ENCODE measurements around the gene NEK8.
A peak's percentile ranks its signal among the peaks of the same experiment; 100 is the strongest.

Gene NEK8

DNA sequence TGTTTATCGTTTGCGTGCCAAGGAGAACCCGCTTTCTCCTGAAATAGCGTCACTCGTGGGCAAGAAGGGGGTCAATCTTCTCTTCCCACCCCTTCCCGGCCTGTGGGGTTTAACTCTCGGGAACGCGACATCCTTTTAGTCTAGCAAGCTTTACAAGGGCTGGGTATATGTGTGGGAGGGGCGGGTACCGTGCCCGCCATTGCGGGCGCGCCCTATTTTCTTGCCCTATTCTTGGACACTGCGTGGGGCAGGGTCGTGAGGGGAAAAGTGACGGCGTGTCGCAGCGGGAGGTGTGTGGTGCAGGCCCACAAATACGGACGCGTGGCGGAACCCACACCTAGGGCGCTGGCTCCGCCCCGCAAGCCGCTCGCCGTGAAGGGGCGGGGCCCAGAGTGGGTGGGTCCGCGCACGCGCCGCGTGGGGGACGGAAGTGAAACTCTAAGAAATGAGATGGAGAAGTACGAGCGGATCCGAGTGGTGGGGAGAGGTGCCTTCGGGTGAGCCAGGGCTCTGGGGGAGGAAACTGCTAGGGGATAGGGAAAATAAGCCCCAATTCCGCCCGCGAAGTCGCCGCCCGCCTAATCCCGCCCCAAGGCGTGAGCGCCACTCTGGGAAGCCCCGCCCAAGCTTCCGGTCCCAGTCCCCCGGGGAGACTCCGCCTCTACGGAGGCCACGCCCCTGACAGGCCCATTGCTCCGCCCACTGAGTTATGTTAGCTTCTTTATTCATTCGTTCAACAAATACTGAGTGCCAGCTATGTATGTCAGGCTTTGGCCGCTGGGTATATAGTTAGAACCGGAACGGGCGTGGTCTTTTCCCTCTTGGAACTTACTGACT, at the start of gene NEK8:
NEK8 (plus strand) TSS at position 425 of the 837 bp plus-strand sequence; CDS start at position 451, 26 bp downstream.
- peak; percentile 97 for DNase-seq

DNA sequence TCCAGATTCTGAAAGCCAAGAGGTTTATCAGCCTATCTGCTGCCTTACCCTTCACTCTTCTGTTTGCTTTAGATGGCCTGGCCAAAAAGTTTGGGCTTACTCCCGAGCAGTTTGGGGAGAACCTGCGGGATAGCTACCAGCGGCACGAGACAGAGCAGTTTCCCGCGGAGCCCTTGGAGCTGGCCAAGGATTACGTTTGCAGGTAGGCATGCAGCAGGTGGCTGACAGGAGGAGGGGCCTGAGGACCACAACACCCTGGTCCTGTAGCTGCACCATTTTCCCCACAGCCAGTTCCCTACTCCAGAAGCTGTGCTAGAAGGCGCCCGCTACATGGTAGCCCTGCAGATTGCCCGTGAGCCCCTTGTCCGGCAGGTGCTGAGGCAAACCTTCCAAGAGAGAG, 45.9 kb upstream of the NEK8 start:
- no peak for DNase-seq

DNA sequence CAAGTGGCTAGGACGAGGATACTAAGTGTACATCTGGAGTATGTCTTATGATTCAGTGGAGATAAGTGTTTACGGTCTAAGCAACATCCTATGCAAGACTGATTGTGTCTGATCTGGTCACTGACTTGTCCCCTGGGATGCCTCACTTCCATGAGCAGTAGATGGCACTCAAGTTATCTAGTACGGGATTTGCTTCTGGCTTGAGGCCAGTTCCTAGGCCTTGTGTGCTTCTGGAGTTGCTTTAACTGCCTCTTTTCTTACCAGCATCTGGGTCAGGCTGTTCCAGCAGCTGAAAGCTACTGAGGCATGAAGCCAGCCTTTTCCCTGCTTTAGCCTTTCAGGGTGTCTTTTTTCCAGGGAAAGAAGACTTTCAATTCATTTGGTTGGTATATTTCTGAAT, 43.6 kb upstream of the NEK8 start:
- no peak for DNase-seq

DNA sequence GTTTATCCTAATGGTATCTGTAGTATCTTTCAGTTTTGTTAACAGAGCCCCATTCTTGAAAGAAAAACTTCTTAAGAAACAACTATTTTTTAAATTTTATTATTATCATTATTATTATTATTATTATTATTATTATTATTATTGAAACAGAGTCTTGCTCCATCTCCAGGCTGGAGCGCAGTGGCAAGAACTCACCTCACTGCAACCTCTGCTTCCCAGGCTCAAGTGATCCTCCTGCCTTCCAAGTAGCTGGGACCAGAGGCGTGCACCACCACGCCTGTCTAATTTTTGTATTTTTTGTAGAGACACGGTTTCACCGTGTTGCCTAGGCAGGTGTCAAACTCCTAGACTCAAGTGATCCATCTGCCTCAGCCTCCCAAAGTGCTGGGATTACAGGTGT, 43.2 kb upstream of the NEK8 start:
- no peak for DNase-seq

DNA sequence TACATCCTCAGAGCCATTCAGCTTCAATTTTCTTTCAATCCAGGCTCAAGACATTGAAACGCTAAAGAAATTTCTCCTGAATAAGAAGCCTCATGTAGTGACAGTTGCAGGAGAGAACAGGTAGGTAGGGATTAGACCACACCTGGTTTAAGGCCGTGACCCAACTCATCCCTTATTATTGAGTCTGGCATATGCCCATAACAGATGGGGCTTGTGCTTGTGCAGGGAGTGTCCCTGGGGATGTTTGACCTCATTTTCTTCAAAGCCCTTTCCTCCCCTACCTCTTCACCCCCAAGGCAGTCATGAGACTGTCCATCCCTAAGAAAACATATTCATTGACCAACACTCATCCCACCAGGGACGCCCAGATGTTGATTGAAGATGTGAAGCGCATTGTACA, 42.3 kb upstream of the NEK8 start:
- no peak for DNase-seq

DNA sequence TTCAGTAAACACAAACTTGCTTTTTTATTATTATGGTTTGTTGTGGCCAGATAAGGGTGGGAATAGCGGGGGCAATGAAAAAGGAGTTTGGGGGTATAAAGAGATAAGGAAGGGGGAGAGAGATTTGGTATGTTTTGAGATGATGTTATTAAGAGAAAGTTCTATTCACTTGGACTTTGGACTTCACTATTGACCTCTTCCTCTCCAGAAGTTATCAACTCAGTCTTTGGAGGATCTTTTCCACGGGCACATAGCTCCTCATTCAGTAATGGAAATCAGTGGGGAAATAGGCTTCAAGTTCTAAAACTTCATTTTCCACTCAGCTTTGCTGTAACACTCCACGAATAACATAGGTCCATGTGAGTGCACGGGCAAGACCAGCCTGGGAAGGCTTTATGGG, 40.1 kb upstream of the NEK8 start:
- no peak for DNase-seq

DNA sequence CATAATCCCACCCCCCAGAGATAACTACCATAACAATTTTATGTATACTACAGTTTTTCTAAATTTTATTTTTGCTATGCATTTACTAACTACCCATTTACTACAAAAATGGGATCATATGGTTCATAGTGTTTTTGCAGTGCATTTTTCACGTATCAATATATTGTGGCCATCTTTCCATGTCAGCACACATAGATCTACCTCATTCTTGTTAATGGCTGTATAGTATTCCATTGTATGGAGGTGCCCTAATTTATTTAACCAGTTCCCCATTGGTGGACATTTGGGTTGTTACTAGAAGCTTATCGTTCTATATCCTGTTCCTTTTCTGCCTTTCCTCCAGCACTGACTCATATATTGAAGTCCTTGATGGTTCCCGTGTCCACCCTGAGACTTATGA, 39.6 kb upstream of the NEK8 start:
- no peak for DNase-seq

DNA sequence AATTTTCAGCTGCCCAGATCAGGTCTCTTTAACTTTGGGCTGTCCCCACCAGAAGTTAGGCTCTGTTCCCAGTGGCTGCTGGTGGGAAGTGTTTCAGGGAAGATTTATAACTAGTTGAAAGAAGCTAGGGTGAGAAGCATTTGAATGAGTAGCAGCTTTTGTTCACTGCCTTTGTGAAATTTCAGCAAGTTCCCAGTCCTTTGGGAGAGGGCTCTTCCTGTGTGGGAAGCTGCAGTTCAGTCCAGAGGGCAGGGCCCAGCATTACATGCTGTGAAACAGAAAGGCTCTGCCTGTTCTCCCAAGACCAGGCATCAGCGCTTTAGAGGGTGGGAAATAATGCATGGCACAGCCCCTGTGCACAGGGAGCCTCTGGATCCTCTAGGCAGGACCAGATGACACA, 34.7 kb upstream of the NEK8 start:
- DNase-seq: no peak

DNA sequence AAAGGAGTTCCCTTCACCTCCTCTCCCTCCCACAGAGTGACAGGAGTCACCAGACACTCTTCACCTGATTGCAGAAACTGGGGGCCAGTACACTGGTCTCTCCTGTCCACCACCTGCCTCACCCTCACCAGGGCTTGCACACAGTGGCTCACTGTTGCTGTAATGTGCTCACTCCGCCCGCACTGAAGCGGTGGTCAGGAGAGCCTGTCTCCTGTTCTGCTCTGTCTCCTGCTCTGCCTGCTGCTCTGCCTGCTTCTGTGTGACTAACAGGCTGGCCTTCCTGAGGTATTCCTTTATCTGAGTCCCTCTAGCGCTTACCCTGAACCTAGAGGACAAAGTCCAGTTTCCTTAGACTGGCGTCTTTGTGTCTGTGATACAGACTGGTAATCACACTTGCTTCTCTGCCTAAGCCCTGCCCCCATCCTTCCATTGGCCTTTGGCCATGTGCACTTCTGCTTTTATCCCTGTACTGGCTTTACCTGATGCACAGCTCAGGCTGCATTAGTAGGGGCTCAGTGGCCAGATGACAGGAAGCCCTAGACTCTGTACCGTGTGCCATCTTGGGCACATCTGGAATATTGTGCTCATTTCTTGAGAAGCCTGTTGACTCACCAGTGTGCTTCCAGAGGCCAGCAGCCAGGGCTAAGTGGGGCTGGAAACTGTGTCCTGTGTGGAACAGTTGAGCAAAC, 30.2 kb upstream of the NEK8 start:
- DNase-seq: no peak

DNA sequence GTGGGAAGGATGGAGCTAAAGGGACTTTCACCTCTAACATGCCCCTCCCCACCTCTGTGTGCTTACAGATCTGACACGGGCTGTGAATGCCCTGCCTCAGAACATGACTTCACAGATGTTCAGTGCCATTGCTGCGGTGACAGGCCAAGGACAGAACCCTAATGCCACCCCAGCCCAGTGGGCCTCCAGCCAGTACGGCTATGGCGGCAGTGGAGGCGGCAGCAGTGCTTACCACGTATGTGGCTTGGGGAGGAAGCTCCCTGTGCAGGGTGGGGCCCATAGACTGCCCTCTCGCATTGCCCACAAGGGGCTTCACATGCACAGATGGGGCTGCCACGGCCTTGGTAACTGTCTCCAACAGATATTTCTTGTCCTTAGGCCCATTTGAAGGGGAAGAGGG, 28.3 kb upstream of the NEK8 start:
- no peak for DNase-seq

DNA sequence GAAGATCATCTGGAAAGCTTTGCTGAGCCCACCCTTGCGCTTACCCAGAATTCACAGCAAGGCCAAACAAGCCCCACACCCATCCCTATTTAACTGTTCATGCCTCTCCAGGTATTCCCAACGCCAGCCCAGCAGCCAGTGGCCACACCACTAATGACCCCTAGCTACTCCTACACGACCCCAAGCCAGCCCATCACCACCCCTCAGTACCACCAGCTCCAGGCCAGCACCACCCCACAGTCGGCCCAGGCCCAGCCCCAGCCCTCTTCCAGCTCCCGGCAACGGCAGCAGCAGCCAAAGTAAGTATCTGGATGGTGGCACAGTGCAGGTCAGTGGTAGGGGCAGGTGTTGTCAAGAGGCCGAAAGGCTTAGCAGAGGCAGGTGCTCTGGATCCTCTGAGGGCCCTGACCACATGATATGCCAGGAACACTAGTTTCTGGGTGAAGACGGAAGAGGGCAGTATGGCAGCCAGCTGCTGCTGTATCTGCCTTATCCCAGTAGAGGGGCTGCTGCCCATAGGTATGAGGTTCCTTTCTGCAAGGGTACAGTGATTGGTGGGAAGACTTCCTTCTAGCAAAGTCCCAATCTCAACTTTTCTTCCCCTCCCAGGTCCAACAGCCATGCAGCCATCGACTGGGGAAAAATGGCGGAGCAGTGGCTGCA, 27.6 kb upstream of the NEK8 start:
- DNase-seq: no peak

DNA sequence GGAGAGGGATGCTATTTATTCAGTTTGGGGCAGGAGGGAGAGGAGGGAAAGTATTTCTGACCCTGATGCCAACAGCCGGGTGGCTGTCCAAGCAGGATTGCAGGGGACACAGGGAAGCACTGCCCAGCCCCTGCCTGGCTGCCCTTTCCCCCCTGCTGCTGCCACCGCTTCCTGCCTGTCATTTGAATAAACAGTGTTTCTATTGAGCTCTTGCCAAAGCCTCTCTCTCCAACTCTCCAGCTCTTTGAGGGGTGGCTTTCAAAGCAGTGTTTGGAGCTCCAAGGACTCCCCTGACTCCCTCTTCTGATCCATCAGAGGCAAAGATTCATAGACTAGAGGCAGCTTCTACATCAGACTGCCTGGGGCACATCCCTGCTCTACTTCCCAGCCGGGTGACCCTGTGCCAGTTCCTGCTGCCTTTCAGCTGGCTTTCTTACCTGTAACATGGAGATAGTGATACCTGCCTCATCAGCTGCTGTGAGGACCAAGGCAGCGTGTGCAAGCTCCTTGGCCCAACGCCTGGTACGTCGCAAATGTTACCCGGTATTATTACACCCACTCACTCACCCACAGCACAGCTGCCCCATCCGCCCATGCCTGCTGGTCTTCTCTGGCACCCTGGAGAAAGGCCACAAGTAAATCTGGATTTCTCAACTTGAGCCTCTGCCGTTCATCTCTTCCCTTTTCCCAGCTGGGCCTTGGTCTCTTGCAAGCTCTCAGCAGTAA, 26.4 kb upstream of the NEK8 start:
- DNase-seq: no peak

DNA sequence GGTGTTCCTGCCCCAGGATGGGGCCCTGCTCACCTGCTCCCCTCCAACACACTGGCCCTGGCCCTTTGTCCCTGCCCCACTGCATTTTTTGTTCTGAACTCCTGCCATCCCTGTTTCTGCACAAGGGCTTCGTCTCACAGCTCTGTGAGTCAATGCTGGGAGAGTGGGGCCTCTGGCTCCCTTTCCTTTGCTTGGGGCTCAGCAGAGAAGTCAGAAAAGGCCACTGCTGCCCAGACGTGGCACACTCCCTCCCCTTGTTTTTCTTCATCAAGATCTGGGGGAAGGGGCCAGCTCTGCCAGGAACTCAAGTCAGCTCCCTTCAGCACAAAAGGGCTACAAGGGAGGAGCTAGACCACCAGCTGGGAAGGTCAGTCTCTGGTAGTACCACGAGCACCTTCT, 25.8 kb upstream of the NEK8 start:
- DNase-seq: no peak

DNA sequence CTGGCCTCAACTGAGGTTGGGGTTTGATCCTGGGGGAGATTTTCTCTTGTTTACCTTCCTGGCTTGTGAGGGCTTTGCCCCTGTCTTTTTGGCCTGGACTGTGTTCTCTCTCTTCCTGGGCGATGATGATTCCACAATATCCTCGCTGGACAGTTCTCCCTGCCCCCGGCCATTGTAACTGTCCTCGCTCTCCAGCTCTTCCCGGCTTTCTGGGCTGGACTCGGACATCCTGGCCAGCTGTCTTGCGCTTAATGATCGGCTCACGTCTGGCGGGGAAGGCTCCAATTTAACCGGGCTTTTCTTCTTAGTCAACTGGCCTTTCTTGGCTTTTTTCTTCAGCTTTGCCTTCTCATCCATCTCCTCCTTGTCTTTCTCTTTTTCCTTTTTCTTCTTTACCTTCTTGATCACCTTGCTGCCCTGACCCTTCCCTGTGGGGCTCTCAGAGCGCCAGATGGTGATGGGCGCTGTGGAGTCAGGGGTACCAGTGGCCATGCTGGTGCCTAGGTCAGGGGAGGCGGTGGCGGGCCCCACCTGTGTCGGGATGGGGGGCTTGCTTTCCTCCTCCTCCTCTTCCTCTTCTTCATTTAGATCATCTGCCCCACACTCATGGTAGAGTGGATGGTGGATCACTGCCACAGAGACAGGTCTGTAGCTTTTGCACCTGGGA, 24.9 kb upstream of the NEK8 start:
- no peak for DNase-seq

DNA sequence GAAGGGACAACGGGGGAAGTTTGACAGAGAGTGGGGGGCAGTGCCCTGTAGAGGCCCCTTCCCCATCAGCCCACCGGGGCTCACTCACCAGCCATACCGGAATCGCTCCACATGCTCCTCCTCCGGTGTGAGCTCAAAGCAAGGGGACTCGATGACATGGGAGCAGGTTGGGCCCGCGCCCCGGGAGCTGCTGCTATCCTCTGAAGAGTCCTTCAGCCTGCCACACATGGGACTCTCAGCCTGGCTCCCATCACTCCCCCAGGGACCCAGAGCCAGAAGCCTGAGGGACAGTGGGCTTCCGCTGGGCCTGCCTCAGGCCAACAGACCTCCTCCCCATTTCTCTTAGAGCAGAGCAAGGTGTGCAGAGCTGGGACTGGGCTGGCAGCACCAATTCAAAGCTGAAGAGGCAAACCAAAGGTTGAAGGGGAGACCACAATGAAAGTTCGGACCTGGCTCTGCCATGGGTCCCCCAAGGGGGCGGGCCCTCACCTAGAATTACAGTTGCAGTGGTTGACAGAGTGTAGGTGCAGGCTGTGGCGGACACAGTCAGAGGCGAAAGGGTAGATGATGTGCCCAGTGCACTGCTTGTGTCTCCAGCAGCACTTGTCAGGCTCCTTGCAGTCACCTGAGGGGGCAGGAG, 24.2 kb upstream of the NEK8 start:
- no peak for DNase-seq

DNA sequence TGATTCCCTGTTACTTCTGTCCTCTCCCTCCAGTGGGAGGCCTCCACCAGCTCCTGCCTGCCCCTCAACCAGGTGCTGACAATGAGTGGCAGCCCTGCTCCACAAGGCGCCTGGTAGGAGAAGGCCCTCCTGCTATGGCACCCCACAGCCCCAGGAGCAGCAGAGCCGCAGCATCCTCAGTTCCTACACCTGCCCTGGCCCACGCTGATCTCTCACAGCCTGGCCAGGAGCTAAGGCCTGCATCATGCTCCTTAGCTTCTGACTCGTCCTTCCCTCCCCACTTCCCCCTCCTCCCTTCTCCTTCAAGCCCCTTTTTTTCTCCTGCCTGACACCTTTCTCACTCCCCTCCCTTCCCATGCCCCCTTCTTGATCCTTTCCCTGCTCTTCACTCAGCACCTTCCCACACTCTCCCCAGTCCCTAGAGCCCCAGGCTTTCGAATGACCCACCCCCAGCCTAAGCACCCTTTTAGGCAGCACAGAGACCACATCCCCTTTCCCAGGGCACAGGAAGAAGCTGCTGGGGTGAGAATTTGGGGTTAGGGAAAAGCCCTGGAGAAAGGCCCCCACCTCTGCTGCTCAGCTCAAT, 23.4 kb upstream of the NEK8 start:
- no peak for DNase-seq

DNA sequence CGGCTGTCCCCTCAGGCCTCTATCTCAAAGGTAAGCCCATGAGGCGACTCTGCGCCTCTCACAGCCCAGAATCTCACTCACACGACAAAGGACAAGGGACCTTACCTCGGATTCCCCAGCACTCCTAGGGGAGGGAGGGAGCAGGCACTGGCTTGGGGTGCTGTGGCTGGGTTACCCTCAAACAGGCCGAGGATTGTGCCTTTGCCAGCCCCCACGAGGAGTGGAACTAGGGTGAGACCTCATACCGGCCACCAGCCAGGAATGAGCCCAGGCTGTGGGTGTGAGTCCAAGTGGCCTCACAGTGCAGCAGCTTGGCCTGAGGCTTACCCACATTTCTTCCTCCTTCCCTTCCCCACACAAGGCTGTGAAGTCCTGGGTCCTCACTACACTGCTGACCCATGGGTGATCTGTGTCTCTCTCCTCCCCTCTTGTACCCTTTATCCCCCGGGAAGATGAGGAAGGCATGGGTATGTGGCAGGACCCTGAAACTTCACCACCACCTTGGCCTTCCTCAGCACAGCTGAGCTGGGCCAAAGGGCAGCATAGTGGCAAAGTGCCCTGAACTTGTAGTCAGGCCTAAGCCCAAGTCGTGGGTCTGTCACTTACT, 22.8 kb upstream of the NEK8 start:
- no peak for DNase-seq

DNA sequence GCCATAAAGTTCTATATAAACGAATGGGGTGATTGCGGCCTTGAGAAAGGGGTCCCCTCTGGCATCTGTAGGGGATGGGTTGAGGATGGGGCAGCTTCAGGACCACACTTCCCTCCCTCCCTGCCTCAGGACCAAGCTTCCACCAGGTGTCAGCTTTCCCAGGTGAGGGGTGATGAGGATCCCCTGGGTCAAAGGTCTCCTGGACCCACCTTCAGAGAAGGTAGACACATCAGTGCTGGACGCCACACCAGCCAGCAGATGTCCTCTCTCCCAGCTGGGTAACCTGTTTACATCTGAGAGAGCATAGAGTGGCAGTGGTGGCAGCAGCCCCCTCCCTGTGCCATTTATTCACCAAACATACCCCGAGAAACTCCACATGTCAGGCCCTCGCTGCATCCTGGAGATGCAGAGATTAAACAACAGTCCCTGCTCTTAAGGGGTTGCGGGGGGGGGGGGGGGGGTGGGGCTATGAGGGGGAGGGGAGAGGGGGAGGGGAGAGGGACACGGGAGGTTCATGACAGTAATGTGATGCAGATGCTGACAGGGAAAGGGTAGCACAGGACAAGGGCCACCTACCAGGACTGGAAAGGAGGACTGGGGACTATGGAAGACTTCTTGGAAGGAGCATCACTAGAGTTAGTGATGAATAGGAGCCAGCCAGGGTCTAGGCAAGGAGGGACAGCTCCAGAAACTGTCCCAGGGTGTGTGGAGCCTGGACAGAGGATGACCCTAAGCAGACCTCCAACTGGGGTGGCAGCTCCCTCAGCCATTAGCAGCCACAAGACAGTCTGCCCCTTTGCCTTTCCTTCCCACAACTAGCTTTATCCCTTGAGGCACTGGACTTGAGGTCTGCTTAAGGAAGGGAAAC, 21.9 kb upstream of the NEK8 start:
- DNase-seq: no peak

DNA sequence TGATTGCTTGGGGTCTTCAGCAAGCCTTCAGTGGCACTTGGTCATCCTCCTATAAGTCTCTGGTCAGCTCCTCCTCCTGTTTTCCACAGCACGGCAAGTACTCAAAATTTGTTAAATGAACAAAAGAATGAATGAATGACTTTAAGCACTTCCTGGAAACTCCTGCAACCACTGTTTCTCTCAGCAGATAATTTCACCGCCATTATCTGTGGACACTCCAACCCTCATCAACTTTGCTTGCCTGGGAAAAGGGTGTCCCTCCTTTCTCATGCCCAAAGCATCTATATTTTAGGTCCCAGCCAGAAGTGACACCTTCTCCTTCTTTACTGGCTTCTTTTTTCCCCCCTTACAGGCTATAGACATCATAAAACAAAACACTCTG, 21.3 kb upstream of the NEK8 start:
- DNase-seq: no peak
